Measurements from ENCODE around the gene TBC1D22A.

DNA sequence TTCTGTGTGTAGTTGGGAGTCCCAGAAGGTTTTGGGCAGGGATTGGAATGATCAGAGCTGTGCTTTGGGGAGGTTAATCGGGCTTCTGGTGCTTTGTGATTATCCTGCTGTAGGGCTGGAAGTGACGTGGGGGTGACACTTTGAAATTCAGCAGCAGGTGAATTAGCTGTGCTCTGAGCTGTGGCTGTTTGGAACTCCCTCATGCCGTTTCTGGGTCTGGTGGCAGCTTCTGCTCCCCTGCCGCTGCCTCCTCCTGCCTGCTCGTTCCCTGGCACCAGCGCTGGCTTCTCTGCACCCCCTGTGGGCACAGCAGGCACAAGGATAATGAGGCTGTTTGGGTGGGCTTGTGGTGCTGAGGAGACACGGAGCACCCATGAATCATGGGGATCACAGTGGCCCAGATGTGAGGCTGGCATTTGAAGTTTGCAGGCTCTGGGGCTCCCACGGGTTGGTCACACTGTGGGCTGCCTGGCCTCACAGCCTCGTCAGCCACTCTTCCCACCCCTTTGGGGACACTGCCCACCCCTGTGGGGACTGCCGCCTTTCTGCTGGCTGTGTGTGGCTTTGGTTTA is 49.7 kb downstream of the TBC1D22A start:
- TF ChIP-seq, protein P1, sequence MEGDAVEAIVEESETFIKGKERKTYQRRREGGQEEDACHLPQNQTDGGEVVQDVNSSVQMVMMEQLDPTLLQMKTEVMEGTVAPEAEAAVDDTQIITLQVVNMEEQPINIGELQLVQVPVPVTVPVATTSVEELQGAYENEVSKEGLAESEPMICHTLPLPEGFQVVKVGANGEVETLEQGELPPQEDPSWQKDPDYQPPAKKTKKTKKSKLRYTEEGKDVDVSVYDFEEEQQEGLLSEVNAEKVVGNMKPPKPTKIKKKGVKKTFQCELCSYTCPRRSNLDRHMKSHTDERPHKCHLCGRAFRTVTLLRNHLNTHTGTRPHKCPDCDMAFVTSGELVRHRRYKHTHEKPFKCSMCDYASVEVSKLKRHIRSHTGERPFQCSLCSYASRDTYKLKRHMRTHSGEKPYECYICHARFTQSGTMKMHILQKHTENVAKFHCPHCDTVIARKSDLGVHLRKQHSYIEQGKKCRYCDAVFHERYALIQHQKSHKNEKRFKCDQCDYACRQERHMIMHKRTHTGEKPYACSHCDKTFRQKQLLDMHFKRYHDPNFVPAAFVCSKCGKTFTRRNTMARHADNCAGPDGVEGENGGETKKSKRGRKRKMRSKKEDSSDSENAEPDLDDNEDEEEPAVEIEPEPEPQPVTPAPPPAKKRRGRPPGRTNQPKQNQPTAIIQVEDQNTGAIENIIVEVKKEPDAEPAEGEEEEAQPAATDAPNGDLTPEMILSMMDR (IDR thresholded peaks at IDR 0.05): no peak
- no peak for TF ChIP-seq POLR2A (IDR thresholded peaks at IDR 0.05)
